B cell (primary cell): Measurements from ENCODE around the gene CCDC78. TPM values are rescaled to one million over a fixed set of nuclear protein-coding genes. Genes with fewer than 3 reads are reported as not detected.

Source experiments
- ATAC-seq: fragments of 200-7000 bp; cut with Tn5 transposase; one replicate; pipeline ENCODE4 v1.10.0; 2021; ENCODE audit warnings: low read depth, mild to moderate bottlenecking, moderate number of reproducible peaks, moderate library complexity
- CTCF ChIA-PET: fragments of 350-600 bp; sonication (Branson Sonifier 250); formaldehyde crosslinking; loops from one replicate; lab custom pipeline; 2021; ENCODE audit warnings: antibody characterized with exemption, inconsistent platforms; lab: Charles Lee
- POLR2A ChIA-PET: fragments of 350-600 bp; sonication (Branson Sonifier 250); formaldehyde crosslinking; loops from one replicate; lab custom pipeline; 2021; ENCODE audit warnings: antibody characterized with exemption; lab: Charles Lee
- DNase-seq: peaks from one replicate; pipeline ENCODE4 v3.0.0; 2013
- H2AFZ ChIP-seq: 2 replicates; pipeline ENCODE4 v1.6.1; 2012; ENCODE audit warnings: mild to moderate bottlenecking, low read depth, low read length; ENCODE audit not compliant: insufficient read depth, poor library complexity, severe bottlenecking
- H3K27ac ChIP-seq, 2 donors: 1 replicate in 1 of 2; 2 replicates in 1 of 2; pipeline ENCODE4 v1.5.1; 2012 to 2013; ENCODE audit warnings: low read length in 2 of 2, mild to moderate bottlenecking in 2 of 2, moderate library complexity in 1 of 2
- H3K27me3 ChIP-seq, 4 experiments: fragments of 200-600 bp in 1 of 4; sonication (generic) in 1 of 4; replicated peaks in 1 of 4; 1 replicate in 2 of 4; 2 replicates in 2 of 4; pipeline versions ENCODE4 v1.6.1 to v1.7.0; 2013 to 2016; ENCODE audit warnings: low read length in 3 of 4, mild to moderate bottlenecking in 2 of 4, mixed read lengths in 1 of 4, moderate library complexity in 1 of 4; ENCODE audit not compliant: insufficient read depth in 4 of 4, control insufficient read depth in 3 of 4; ENCODE audit errors: control extremely low read depth in 1 of 4
- H3K36me3 ChIP-seq, 2 experiments: replicated peaks in 1 of 2; 1 replicate in 1 of 2; 2 replicates in 1 of 2; pipeline versions ENCODE4 v1.6.1 to v1.7.1; 2013; ENCODE audit warnings: low read length in 1 of 2; ENCODE audit not compliant: insufficient read depth in 2 of 2, control insufficient read depth in 1 of 2; ENCODE audit errors: control extremely low read depth in 1 of 2, extremely low read depth in 1 of 2
- H3K4me1 ChIP-seq, 2 donors: fragments of 200-600 bp in 1 of 2; sonication (generic) in 1 of 2; 1 replicate in 1 of 2; 2 replicates in 1 of 2; pipeline versions ENCODE4 v1.5.1 to v1.6.1; 2013 to 2017; ENCODE audit warnings: low read length in 2 of 2; ENCODE audit not compliant: control insufficient read depth in 2 of 2, insufficient read depth in 2 of 2
- H3K4me2 ChIP-seq: replicated peaks from 2 replicates; pipeline ENCODE3; 2012; ENCODE audit warnings: mild to moderate bottlenecking, low read depth, low read length; ENCODE audit not compliant: poor library complexity, severe bottlenecking
- H3K4me3 ChIP-seq, 5 experiments: fragments of 200-600 bp in 1 of 5; sonication (generic) in 1 of 5; 1 replicate in 3 of 5; 2 replicates in 2 of 5; pipeline versions ENCODE4 v1.5.1 to v1.7.0; 2011 to 2016; ENCODE audit warnings: low read length in 4 of 5, mild to moderate bottlenecking in 4 of 5, low read depth in 2 of 5, control low read depth in 1 of 5, moderate library complexity in 1 of 5; ENCODE audit not compliant: insufficient read depth in 1 of 5; ENCODE audit errors: control extremely low read depth in 1 of 5, extremely low read depth in 1 of 5
- H3K79me2 ChIP-seq: fragments of 200-600 bp; sonication (generic); one replicate; pipeline ENCODE4 v1.6.0; 2016; ENCODE audit warnings: low read length; ENCODE audit not compliant: control insufficient read depth, insufficient read depth
- H3K9ac ChIP-seq: fragments of 200-600 bp; sonication (generic); 2 replicates; pipeline ENCODE4 v1.6.1; 2017; ENCODE audit warnings: mild to moderate bottlenecking, low read length, moderate library complexity
- H3K9me3 ChIP-seq, 3 donors: one replicate each; pipeline versions ENCODE4 v1.6.1 to v1.7.1; 2013; ENCODE audit warnings: low read length in 2 of 3; ENCODE audit not compliant: control insufficient read depth in 2 of 3, insufficient read depth in 1 of 3; ENCODE audit errors: control extremely low read depth in 1 of 3
- H4K20me1 ChIP-seq: 2 replicates; pipeline ENCODE4 v1.6.0; 2012; ENCODE audit warnings: mild to moderate bottlenecking, low read length; ENCODE audit not compliant: insufficient read depth, control insufficient read depth, poor library complexity, severe bottlenecking
- H3K27ac Mint-ChIP-seq: one replicate; pipeline ENCODE4 v1.8.0; 2021; ENCODE audit warnings: mixed read lengths
- H3K27me3 Mint-ChIP-seq: one replicate; pipeline ENCODE4 v1.8.0; 2021; ENCODE audit warnings: mixed read lengths
- H3K4me1 Mint-ChIP-seq: one replicate; pipeline ENCODE4 v1.8.0; 2021; ENCODE audit warnings: mixed read lengths
- H3K4me3 Mint-ChIP-seq: one replicate; pipeline ENCODE4 v1.8.0; 2021; ENCODE audit warnings: mixed read lengths
- H3K9me3 Mint-ChIP-seq: one replicate; pipeline ENCODE4 v1.8.0; 2022; ENCODE audit warnings: mixed read lengths; ENCODE audit not compliant: insufficient read depth
- CTCF ChIP-seq: fragments of 200-600 bp; IDR thresholded peaks from one replicate; pipeline ENCODE4 v1.8.0; 2022; ENCODE audit warnings: antibody characterized with exemption, mild to moderate bottlenecking
- EZH2 ChIP-seq: IDR thresholded peaks from 2 replicates; pipeline ENCODE4 v1.6.1; 2012; ENCODE audit warnings: borderline replicate concordance, low read depth, mild to moderate bottlenecking, moderate library complexity, low read length; ENCODE audit not compliant: insufficient read depth, poor library complexity, severe bottlenecking
- WGBS: methylation state at CpG from one replicate; pipeline ENCODE4 v1.1.5; 2013; ENCODE audit warnings: missing lambda C conversion rate; ENCODE audit not compliant: insufficient coverage; 5-methylcytosine and 5-hydroxymethylcytosine counted together
- intact Hi-C: fragments of 100-400 bp; cut with micrococcal nuclease; formaldehyde crosslinking; loops from one replicate; pipeline ENCODE4 v1.10.0; 2022
- polyA plus RNA-seq: library from polyadenylated mRNA; depleted of rRNA; stranded (reverse); fragments of >200 nt; gene quantifications from 2 replicates; pipeline ENCODE4 v1.2.3, GENCODE V29; 2012
- total RNA-seq, 2 donors: library from RNA; stranded (reverse); fragments of 120-200 nt in 1 of 2; gene quantifications; 1 replicate in 1 of 2; 2 replicates in 1 of 2; pipeline versions ENCODE4 v1.2.3 to v1.2.4, GENCODE V29; 2013 to 2022

The CCDC78 gene
- total and polyA plus RNA-seq, 2 donors (not counting 1 experiment from before 2014, with no cell fraction given): 11.8 to 34.2 TPM

GRCh38 chr16:766820-767640, 40.8 kb upstream of the CCDC78 start:
- Mint-ChIP-seq H3K4me3 (no peak overlapping the region), H3K9me3 (no peaks in the 10 kb centered on the region), H3K27ac (no peak overlapping the region), H3K27me3 (no peaks in the 10 kb centered on the region), H3K4me1 (no peaks in the 10 kb centered on the region)
- DNase-seq (no peak), ATAC-seq (no peak)
- Histone ChIP-seq H3K9ac (no peak overlapping the region), H3K9me3 (no peaks in the 10 kb centered on the region), H3K27ac (no peak overlapping the region), H2AFZ (no peak overlapping the region), H3K79me2 (no peaks in the 10 kb centered on the region), H3K4me2 (no peak overlapping the region), H3K27me3 (peaks cover 0 to 10% (median 0%) of the 10 kb centered on the region in 4 experiments), H3K4me1 (peaks cover 0 to 3% of the 10 kb centered on the region in 2 donors), H4K20me1 (no peaks in the 10 kb centered on the region), H3K36me3 (no peaks in the 10 kb centered on the region), H3K4me3 (no peak overlapping the region)
- TF ChIP-seq CTCF (no peak), EZH2 (no peak)
- intact Hi-C loops: no loop called here
- ChIA-PET POLR2A (no interaction called here), CTCF (no interaction called here)
- WGBS: 79% methylated on average over 28 of the region's 48 CpGs
